GM18505 (cell line): ENCODE results near the gene BICD1.
"Not testable (repeated sequence)": the region's sequence is repeated elsewhere in the genome, so short reads cannot be mapped to it uniquely, and the experiment has no call there.

Experiments
- ATAC-seq: cut with Tn5 transposase; IDR thresholded peaks from one replicate; pipeline ENCODE4 v1.9.1; 2021; ENCODE audit not compliant: unreplicated experiment
- POLR2A ChIP-seq: IDR thresholded peaks from 4 replicates; pipeline ENCODE4 v1.6.1; 2011; ENCODE audit warnings: borderline replicate concordance; ENCODE audit not compliant: insufficient read depth, insufficient read length; ENCODE audit errors: extremely low read depth

The BICD1 gene

DNA sequence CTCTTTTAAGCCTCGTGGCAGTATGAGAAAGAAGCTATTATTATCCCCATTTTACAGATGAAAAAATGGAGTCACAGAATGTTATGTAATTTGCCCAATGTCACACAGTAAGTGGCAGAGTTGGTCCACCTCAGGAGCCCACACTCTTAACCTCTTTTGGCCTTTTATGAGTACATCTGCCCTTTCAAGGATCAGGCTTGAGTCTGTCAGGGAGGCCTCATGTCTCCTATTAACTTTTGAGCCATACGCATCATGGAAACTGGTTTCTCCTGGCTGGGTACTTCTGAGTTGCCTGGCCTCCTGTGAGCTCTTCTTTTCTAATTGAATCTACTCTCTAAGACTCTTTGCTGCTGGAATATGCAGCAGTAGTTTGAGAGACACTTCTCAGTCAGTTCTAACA, 101.7 kb downstream of the BICD1 start:
- ATAC-seq = no peak
- TF ChIP-seq POLR2A = no peak

- no peak for ATAC-seq
- no peak for TF ChIP-seq POLR2A
Measured at GRCh38 chr12:32211066-32211899, 104.6 kb downstream of the BICD1 start.

- TF ChIP-seq POLR2A = no peak
- no peak for ATAC-seq
Measured at GRCh38 chr12:32211900-32212156, 105.2 kb downstream of the BICD1 start.

DNA sequence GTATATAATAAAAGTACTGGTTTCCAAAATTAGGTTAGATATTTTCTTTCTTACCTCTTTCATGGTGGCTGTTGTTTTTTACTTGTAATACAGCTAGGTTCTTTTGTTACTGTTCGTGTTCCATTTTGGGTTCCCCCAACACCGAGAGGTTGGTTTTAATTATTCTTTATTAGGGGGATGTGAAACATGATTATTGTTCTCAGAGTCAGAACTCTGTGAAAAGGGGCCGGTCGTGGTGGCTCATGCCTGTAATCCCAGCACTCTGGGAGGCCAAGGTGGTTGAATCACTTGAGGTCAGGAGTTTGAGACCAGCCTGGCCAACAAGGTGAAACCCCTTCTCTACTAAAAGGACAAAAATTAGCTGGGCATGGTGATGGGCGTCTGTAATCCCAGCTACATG, 108.1 kb downstream of the BICD1 start:
- no peak for ATAC-seq

GRCh38 chr12:32217354-32218310, 111.0 kb downstream of the BICD1 start:
- ATAC-seq = no peak
- no peak for TF ChIP-seq POLR2A

More for the DNA sequence above, 108.1 kb downstream of the BICD1 start:
- TF ChIP-seq POLR2A = no peak

- TF ChIP-seq POLR2A = no peak
- ATAC-seq = no peak
Measured at GRCh38 chr12:32223941-32224340, 117.3 kb downstream of the BICD1 start.

DNA sequence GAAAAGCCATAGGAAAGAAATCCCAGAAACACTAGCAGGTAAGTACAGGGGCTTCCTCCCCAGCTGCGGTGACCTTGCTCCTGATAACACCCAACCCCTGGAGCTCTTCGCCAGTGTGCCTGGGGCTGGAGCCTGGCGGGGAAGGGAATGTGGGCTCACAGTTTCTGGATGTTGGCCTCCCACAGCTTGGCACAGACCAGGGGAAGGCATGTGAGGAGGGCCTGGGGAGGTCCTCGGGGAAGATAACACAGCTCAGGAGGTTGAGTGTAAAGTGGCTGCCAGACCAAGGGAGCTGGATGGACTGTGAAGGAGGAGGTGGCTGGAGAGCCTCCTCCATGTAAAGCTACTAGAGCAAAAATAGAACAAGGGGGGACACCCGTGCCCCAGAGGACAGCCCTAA, 120.1 kb downstream of the BICD1 start:
- ATAC-seq = no peak
- no peak for TF ChIP-seq POLR2A

DNA sequence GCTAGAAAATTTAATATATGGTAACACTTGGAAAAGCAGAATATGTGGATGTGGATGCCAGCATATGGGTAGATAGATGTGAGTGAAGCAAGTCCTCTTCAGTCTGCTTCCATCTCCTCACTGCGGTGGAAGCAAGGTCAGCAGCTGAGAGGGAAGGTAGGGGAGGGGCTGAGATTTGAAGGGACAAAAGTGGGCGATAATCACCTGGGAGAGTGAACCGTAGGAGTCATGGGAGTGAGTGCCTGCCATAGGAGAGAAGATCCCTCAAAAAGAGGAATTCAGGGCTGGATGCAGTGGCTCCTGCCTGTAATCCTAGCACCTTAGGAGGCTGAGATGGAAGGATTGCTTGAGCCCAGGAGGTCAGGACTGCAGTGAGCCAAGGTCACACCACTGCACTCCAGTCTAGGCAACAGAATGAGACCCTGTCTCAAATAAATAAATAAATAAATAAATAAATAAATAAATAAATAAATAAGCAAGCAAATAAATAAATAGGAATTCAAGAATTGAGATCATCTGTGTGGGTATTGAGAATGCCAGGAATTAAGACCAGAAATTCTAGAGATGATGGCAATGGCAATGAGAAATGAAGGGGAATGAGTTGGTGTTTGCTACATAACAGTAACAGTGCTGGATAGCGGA, 123.4 kb downstream of the BICD1 start:
- ATAC-seq = no peak
- TF ChIP-seq POLR2A = no peak

- no peak for TF ChIP-seq POLR2A
- ATAC-seq = no peak
Measured at GRCh38 chr12:32230613-32230993, 124.0 kb downstream of the BICD1 start.

GRCh38 chr12:32231361-32231760, 124.7 kb downstream of the BICD1 start:
- not testable (repeated sequence) for ATAC-seq

DNA sequence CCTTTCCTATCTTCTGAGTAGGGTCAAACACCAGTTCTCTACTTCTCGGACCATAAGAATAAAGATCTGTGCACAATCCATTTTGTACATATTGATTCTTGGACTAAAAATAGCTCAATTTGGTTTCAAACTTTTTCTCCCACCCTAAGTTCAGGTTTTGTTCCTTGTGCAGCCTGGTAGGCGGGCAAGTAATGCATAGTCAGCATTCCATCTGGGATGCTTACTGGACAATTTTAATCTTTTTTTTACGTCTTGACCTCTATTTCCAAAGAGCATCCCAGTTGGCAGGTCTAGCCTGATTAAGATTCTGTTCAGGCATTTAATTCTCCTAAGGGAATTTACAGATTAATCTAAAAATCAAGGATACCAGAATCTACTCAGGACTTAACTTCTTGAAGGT, 126.9 kb downstream of the BICD1 start:
- TF ChIP-seq POLR2A = no peak
- ATAC-seq = no peak

GRCh38 chr12:32235251-32235650, 128.6 kb downstream of the BICD1 start:
- ATAC-seq = no peak
- no peak for TF ChIP-seq POLR2A

DNA sequence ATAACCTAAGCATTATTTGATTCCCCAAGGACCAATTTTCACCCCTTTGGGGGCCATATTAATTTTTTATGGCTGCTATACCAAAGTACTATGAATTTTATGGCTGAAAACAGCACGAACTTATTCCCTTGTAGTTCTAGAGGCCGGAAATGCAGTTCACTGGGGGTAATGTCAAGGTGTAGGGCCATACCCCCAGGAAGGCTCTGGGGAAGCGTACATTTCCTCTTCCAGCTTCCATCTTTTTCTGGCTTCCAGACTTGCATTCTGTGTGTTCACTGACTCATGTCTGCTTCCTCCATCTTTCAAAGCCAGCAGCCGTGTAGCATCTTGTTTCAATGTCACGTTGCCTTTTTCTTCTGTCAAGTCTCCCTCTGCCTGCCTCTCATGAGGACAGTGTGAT, 133.5 kb downstream of the BICD1 start:
- no peak for ATAC-seq
- no peak for TF ChIP-seq POLR2A

DNA sequence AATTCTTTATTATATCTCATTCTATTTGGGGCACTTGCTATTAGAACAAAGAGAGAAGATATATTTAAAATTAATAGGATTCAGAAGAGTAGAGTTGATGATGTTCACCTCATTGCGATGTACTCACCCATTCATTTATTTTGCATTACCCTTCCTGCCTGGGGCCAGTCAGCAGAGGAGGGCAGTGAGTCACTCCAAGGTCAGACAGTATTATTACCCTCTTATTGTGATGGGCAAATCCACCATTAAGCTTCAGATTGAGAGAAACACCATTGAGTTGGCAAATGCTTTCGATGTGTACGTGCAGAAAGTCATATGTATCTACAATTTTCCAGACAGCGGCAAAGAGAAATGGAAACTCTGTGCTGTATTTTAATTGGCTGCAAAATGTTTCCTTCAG, 134.2 kb downstream of the BICD1 start:
- no peak for TF ChIP-seq POLR2A
- ATAC-seq = no peak

DNA sequence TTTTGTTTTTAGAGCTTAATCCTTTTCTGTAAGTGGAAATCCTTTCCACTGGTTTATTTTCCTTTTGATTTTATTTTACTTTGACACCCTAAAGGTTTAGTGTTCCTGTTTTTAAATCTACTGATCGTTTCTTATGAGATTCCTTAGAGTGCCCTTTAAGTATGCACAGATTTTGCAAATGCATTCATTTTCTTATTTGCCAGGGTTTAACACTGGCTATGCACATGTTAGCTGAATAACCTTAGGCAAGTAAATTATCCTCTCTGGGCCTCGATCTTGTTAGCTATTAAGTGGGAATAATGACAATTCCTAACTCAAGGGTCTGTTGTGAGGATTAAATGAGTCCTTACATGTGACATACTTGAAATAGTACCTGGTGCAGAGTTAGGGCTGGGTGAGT, 136.0 kb downstream of the BICD1 start:
- no peak for TF ChIP-seq POLR2A
- no peak for ATAC-seq
